Stimulated activated CD8-positive, alpha-beta memory T cell treated with anti-CD3 and anti-CD28 coated beads, Interleukin-7, amount 100 ng/mL, for 1 hour (primary cell): Measurements from ENCODE around the gene TM4SF1.

Experiments used
- DNase-seq, 2 donors: peaks; one replicate each; pipeline ENCODE4 v3.0.0-alpha.2; 2020; ENCODE audit warnings: low read depth in 2 of 2

Gene TM4SF1

GRCh38 chr3:149377408-149378364 lies at the start of gene TM4SF1:
TM4SF1 (minus strand) TSS chr3:149377649; CDS start chr3:149377547, 102 bp downstream.
- no peak for DNase-seq

GRCh38 chr3:149426325-149426724 lies 48.9 kb upstream of the TM4SF1 start:
- DNase-seq, result no peak

GRCh38 chr3:149424918-149425317 lies 47.5 kb upstream of the TM4SF1 start:
- no peak for DNase-seq

GRCh38 chr3:149421764-149422163 lies 44.3 kb upstream of the TM4SF1 start:
- DNase-seq, result no peak

GRCh38 chr3:149419816-149420215 lies 42.4 kb upstream of the TM4SF1 start:
- DNase-seq, result no peak

GRCh38 chr3:149417727-149418126 lies 40.3 kb upstream of the TM4SF1 start:
- DNase-seq, result no peak

DNA sequence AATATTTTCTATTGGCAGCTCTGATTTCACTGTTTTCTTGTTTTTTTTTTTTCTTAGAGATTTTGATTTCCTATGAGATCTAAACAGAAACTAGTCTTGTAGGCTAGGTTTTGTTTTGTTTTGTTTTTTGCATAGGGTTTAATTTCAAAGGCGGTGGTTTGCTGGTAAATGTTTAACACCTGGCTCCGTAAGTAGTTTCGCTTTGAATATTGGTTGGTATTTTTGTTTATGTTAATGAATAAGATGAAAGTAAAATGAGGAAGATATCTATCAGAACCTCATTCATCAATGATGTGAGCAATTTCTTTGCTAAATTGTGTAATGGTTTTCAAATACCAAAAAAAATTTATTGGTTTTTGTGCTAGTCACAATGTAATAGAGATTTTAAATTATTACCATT lies 39.7 kb upstream of the TM4SF1 start:
- DNase-seq, result no peak

- DNase-seq, result no peak
Measured at GRCh38 chr3:149415484-149415883, 38.0 kb upstream of the TM4SF1 start.

DNA sequence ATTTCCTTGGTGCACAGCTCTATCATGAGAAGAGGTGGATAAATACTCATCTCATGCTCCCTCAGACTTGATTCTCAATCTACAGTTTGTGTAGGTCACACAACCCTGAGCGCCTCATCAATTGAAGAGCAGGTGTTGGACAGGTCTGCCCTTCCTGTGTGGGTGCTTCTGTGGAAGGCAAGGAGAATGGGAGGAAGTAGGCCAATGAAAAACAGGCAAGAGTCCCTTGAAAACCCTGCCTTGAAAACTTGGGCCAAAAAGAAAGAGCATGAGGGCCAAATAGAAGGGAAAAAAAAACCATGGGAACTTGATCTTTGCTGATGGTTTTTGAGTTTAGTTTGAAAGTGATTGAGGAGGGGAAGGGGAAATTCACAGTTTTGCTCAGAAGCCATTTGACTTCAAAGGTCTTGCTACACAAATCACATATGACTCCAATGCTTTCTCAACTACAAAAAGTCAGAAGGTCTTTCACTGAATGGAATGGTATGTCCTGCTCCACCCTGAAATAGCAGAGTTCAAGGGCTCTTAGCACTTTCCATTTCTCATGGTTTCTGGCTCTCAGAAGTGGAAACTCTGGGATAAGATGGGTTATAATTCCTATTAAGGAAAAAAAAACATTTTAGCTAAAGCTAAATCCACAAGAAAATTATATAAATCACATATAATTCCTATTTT lies 37.2 kb upstream of the TM4SF1 start:
- DNase-seq, result no peak

GRCh38 chr3:149411583-149411982 lies 34.1 kb upstream of the TM4SF1 start:
- DNase-seq, result no peak

- DNase-seq, result no peak
Measured at GRCh38 chr3:149409351-149409750, 31.9 kb upstream of the TM4SF1 start.

DNA sequence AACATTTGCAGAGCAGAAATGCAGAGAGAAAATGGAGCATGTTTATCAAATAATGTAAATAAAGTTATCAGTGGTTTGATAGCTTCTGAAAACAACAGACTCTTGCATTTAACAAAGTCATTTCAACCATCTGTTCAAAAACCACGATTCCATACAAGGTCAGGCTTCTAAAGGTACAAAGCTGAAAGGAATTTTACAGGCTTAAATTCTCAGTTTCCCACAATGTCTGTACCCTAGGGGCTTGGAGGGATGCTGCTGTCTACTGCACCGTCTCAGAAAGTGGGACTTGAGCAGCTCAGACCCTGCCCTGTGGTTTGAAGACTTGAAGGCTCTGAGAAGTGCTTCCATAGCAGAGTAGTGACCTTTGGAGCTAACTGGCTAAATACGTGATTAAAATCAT lies 30.4 kb upstream of the TM4SF1 start:
- no peak for DNase-seq

DNA sequence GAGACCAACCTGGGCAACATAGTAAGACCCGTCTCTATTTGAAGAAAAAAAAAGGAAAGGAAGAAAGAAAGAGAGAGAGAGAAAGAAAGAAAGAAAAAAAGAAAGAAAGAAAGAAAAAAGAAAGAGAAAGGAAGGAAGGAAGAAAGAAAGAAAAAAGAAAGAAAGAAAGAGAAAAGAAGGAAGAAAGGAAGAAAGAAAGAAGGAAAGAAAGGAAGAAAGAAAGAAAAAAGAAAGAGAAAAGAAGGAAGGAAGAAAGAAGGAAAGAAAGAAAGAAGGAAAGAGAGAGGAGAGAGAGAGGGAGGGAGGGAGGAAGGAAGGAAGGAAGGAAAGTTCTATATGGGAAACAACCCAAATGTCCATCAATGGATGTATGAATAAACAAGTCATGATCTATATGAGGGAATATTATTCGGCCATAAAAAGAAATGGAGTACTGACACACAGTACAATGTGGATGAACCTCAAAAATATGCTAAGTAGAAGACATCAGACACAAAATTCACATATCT lies 28.8 kb upstream of the TM4SF1 start:
- DNase-seq, result no peak

DNA sequence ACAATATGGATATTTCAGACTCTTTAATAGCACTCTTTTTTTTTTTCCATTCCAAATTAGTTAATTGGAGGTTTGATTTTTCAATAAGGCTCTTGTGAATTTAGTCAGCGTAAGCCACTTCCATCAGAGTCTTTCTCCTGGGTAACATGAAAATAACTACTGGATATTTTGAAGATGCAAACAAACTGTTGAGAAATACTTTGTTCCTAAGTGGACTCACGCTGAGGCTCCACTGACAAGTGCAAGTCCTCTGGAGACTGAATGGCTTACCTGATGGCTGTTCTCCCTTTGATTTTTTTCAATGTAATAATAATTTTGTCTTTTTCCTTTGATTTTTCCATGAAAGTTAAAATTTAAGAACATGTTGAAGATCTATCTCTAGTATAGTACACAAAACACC lies 26.0 kb upstream of the TM4SF1 start:
- DNase-seq, result no peak

DNA sequence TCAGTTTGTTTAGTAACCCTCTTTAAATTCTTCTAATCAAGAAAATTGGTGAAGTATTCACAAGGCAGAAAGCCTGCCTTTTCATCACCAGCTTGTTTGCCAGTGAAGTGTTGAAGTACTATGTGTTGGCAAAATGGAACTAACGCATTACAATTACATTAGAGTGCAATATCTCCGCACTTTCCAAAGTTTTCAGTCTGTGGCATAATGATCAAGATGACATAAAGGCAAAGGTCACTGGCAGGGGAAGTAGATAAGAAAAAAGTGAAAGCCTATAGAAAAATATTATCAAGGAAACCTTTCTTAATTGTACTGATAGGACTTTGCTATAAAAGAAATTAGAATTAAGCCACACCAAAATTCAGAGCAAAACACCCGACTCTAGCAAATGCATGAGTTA lies 25.0 kb upstream of the TM4SF1 start:
- DNase-seq, result no peak

GRCh38 chr3:149401926-149402310 lies 24.5 kb upstream of the TM4SF1 start:
- DNase-seq, result no peak

DNA sequence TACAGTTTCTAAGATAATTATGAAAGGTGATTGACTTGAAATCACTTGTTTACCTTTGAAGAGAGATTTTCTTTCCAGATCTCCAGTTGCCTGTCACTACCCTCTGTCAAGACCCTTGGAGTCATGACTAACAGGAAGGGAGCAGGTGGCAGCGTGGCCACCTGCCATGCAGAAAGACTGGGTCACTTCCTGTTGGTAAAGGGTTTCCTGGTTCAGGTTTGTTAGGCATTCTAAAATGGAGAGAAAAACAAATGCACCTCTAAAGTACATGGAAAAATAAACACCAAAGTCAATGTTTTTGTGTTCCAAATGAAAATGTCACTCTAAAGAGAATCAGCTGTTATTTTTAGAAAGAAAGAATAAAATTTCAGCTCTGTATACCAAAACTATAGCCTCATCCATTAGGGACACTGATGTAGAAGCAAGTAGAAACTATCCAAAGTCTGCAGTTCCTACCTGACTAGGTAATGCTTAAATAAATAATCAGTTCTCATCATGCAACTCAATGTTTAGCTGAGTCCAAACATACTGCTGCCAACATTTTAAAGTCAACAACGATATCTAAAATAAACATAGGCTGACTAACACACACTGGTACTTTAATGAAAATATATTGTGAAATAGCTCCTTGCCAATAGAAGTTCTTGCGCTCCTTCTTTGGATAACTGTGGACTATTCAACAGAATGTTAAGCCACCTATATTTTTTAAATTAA lies 23.9 kb upstream of the TM4SF1 start:
- DNase-seq, result no peak

DNA sequence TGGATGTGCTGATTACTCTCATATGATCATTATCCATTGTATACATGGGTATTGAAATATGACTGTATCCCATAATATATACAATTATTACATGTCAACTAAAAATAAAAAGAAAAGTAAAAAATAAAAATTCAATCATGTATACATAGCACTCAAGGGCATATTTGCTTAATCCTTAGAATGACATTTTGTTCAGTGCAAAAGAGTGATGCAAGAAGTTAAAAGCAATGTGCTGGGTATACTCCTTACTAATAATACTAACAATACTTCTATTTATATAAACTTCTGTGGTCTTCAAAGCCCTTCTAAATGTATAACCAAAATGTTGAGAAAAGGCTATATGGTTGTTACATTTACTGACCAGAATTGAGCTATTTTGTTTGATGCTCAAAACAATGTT lies 23.2 kb upstream of the TM4SF1 start:
- DNase-seq, result no peak

- no peak for DNase-seq
Measured at GRCh38 chr3:149398296-149398695, 20.8 kb upstream of the TM4SF1 start.

- no peak for DNase-seq
Measured at GRCh38 chr3:149397528-149397927, 20.1 kb upstream of the TM4SF1 start.

GRCh38 chr3:149396476-149396875 lies 19.0 kb upstream of the TM4SF1 start:
- no peak for DNase-seq
